ENCODE measurements around the gene MYO5A.

- TF ChIP-seq, protein P1, sequence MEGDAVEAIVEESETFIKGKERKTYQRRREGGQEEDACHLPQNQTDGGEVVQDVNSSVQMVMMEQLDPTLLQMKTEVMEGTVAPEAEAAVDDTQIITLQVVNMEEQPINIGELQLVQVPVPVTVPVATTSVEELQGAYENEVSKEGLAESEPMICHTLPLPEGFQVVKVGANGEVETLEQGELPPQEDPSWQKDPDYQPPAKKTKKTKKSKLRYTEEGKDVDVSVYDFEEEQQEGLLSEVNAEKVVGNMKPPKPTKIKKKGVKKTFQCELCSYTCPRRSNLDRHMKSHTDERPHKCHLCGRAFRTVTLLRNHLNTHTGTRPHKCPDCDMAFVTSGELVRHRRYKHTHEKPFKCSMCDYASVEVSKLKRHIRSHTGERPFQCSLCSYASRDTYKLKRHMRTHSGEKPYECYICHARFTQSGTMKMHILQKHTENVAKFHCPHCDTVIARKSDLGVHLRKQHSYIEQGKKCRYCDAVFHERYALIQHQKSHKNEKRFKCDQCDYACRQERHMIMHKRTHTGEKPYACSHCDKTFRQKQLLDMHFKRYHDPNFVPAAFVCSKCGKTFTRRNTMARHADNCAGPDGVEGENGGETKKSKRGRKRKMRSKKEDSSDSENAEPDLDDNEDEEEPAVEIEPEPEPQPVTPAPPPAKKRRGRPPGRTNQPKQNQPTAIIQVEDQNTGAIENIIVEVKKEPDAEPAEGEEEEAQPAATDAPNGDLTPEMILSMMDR (IDR thresholded peaks at IDR 0.05), result no peak
- TF ChIP-seq EP300 (IDR thresholded peaks at IDR 0.05) (no peak), POLR2A (IDR thresholded peaks at IDR 0.05; ENCODE audit: low read depth) (no peak), POLR2AphosphoS5 (IDR thresholded peaks at IDR 0.05) (no peak)
Observed at GRCh38 chr15:52292780-52293392, 235.8 kb downstream of the MYO5A start.
